Gastrocnemius medialis (tissue), 4 donors: ENCODE data around the gene PSMB10.

Experiments
- POLR2A ChIP-seq, 2 donors: fragments of 450-650 bp; IDR thresholded peaks; one replicate each; pipeline ENCODE4 v1.6.1; 2017; ENCODE audit warnings: antibody characterized with exemption in 2 of 2, mild to moderate bottlenecking in 2 of 2, moderate library complexity in 2 of 2
- TF ChIP-seq, protein P1 (sequence below), 5 experiments: fragments of 450-650 bp in 3 of 5; fragments of 200-600 bp in 2 of 5; sonication (generic) in 2 of 5; IDR thresholded peaks in 4 of 5; conservative IDR thresholded peaks in 1 of 5; 1 replicate in 4 of 5; 2 replicates in 1 of 5; pipeline ENCODE4 v1.5.1; 2016 to 2019; ENCODE audit warnings: antibody characterized with exemption in 5 of 5, mild to moderate bottlenecking in 3 of 5, moderate library complexity in 3 of 5

DNA sequence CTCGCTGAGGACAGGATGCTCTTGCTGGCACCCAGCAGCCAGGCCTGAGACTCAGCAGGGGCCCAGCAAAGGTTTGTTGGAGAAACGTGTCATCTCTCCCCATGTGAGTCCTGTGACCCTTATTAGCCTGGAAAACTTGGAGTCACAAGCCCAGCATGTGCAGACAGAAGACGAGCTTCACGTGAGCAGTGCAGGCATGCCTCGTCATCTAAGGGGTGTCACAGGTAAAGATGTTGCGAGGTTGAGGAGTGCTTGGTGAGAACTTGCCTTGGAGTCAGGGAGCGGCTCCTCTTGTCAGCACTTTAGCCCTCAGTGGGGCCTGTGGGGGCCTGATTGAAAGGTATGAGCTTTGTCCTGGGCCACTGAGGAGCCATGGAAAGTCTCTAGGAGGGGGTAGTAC lies 2.8 kb downstream of the PSMB10 start:
- no peak for TF ChIP-seq POLR2A (IDR thresholded peaks at IDR 0.05)
- TF ChIP-seq, protein P1, sequence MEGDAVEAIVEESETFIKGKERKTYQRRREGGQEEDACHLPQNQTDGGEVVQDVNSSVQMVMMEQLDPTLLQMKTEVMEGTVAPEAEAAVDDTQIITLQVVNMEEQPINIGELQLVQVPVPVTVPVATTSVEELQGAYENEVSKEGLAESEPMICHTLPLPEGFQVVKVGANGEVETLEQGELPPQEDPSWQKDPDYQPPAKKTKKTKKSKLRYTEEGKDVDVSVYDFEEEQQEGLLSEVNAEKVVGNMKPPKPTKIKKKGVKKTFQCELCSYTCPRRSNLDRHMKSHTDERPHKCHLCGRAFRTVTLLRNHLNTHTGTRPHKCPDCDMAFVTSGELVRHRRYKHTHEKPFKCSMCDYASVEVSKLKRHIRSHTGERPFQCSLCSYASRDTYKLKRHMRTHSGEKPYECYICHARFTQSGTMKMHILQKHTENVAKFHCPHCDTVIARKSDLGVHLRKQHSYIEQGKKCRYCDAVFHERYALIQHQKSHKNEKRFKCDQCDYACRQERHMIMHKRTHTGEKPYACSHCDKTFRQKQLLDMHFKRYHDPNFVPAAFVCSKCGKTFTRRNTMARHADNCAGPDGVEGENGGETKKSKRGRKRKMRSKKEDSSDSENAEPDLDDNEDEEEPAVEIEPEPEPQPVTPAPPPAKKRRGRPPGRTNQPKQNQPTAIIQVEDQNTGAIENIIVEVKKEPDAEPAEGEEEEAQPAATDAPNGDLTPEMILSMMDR (IDR thresholded peaks at IDR 0.05 in 4 of 5, conservative IDR thresholded peaks at IDR 0.05 in 1 of 5) = no peak
